ENCODE measurements around the gene SLC18A2.

DNA sequence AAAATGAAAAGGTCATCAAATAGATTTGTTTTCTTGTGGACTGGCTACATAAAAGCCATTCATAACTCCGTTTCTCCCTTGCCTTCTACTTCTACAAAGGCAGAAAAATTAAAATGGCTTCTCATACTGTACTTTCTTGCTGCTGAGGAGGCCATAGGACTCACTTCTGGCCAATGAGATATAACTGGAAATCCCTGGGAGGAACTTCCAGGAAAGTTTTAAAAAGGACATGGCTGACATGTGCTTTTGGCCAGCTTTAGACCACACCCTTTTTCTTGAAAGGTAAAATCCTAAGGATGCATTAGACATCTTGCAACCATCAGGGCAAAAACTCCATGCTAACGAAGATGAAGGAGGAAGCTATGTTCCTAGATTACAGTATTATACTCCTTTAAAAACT, 75.8 kb downstream of the SLC18A2 start:
- TF ChIP-seq, protein P1, sequence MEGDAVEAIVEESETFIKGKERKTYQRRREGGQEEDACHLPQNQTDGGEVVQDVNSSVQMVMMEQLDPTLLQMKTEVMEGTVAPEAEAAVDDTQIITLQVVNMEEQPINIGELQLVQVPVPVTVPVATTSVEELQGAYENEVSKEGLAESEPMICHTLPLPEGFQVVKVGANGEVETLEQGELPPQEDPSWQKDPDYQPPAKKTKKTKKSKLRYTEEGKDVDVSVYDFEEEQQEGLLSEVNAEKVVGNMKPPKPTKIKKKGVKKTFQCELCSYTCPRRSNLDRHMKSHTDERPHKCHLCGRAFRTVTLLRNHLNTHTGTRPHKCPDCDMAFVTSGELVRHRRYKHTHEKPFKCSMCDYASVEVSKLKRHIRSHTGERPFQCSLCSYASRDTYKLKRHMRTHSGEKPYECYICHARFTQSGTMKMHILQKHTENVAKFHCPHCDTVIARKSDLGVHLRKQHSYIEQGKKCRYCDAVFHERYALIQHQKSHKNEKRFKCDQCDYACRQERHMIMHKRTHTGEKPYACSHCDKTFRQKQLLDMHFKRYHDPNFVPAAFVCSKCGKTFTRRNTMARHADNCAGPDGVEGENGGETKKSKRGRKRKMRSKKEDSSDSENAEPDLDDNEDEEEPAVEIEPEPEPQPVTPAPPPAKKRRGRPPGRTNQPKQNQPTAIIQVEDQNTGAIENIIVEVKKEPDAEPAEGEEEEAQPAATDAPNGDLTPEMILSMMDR (IDR thresholded peaks at IDR 0.05): no peak
- TF ChIP-seq POLR2A (IDR thresholded peaks at IDR 0.05): no peak

Data from Peyer's patch (tissue), 4 donors.